Epithelial cell of proximal tubule (primary cell): ENCODE data around the gene DNAJC28. TPM values are rescaled to one million over a fixed set of nuclear protein-coding genes. Genes with fewer than 3 reads are reported as not detected.
"Not testable (repeated sequence)": the region's sequence is repeated elsewhere in the genome, so short reads cannot be mapped to it uniquely, and the experiment has no call there.

Experiments used
- DNase-seq: peaks from one replicate; pipeline ENCODE4 v3.0.0-alpha.2; 2011; ENCODE audit warnings: low read depth
- H3K4me3 ChIP-seq: 2 replicates; pipeline ENCODE4 v1.5.1; 2011; ENCODE audit warnings: low read depth, mild to moderate bottlenecking, low read length
- CTCF ChIP-seq: conservative IDR thresholded peaks from 2 replicates; pipeline ENCODE4 v1.5.1; 2012; ENCODE audit warnings: low read depth, mild to moderate bottlenecking, low read length
- total RNA-seq: library from RNA; depleted of rRNA; stranded (reverse); fragments of >200 nt; gene quantifications from 2 replicates; pipeline ENCODE4 v1.2.3, GENCODE V29; 2015

Gene DNAJC28
- total RNA-seq, 1 donor from 2014 or later, result 0.92 TPM

DNA sequence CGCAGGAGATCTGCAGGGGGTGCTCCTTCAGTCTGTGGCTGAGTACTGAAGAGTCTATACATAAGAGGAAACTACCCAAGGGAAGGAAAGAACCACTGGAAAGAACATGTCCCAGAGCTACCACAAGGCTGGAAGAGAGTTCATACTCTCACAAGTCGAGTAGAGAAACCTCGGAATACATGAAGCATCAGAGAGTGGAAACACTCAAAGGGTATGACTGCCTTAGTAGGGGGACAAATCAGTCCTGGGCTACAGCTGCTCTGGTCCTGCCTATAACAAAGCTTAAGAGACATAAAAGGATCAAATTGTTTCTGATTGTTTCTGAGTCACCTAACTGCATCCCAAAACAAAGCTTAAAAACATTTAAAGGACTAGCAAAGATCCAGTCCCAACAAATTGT is 39.2 kb downstream of the DNAJC28 start:
- no peak for TF ChIP-seq CTCF
- no peak for DNase-seq

GRCh38 chr21:33451634-33452071 is 39.9 kb downstream of the DNAJC28 start:
- no peak overlapping the region for H3K4me3 ChIP-seq
- no peak for DNase-seq
- no peak for TF ChIP-seq CTCF

More for the DNA sequence above, 39.2 kb downstream of the DNAJC28 start:
- H3K4me3 ChIP-seq, result no peak overlapping the region

DNA sequence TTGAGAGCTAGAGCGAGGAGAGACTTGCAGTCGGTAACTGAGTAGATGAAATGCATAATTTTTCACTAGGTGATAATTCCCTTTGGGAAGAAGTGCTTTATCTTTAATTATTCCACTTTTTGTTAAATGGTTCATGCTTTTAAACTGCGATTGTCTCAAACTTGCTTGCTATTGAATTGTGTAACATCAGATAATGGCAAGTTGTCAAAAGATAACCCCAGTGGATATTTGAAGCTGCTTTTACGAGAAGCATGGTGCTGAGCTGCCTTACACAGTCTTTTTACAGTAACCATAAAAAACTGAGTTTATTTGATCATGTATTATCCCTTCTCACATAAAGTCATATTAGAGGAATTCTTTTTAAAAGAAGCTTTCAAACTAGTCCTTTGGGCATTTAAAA is 41.9 kb downstream of the DNAJC28 start:
- DNase-seq, result no peak
- TF ChIP-seq CTCF, result no peak
- no peak overlapping the region for H3K4me3 ChIP-seq

- DNase-seq, H3K4me3 ChIP-seq: not testable (repeated sequence)
These were observed 44.9 kb downstream of the DNAJC28 start for GRCh38 chr21:33446620-33447019.

- DNase-seq, result no peak
- H3K4me3 ChIP-seq, result no peak overlapping the region
- TF ChIP-seq CTCF, result no peak
These were observed 47.0 kb downstream of the DNAJC28 start for GRCh38 chr21:33444499-33444898.

DNA sequence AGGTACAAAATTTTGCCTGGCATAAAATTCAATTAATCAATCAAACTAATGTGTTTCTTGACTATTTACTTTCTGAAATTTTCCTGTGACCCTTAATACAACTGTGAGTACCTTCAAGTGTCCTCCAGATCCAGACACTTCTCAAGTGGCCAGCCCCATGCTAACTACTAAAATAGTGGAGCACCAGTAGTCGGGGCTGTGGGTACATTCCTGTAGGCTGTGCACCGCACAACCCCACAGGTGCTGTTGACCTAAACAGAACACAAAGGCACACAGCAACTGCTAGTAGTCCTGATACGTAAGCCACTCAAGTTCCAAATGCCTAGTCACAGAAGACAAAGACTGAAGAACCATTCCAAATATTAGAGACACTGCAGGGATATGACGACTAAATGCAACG is 48.3 kb downstream of the DNAJC28 start:
- H3K4me3 ChIP-seq, result no peak overlapping the region
- no peak for DNase-seq
- TF ChIP-seq CTCF, result no peak

DNA sequence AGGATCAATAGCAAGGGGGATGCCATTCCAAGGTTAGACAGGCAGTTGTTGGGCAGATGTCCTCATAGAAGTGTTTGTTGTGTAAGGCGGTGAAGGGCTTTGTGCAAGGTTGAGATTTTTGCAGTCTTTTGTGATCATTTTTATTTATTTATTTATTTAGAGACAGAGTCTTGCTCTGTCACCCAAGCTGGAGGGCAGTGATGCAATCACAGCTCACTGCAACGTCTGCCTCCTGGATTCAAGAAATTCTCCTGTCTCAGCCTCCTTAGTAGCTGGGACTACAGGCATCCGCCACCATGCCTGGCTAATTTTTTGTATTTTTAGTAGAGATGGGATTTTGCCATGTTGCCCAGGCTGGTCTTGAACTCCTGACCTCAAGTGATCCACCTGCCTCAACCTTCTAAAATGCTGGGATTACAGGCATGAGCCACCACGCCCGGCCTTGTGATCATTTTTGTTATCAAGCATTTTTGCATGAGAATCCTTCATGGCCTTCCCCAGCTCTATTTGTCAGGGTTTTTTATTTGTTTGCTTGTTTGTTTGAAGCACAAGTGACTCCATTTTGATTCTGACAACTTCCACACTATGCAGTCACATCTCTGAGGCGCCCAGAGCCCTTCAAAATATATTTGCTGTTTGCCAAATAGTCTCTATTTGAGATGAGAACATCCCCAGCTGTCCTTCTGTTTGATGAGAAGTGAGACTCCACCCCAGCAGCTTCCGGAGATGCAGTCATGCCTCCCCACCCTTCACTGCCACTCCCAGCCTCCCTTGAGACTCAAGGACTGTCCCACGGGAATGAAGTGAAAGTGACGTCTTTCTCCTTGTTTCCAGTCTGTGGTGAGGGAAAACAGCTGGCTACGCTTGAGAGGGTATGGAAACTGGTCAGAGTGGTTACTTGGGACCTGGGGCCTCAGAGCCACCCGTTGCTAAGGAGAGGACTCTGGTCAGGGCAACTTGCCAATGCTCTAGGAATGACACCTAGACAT is 49.7 kb downstream of the DNAJC28 start:
- DNase-seq, result peak; percentile 77

More for the DNA sequence above, 49.7 kb downstream of the DNAJC28 start:
- no peak overlapping the region for H3K4me3 ChIP-seq
- TF ChIP-seq CTCF, result no peak

Other genes with a start within 250 kb of the DNAJC28 start
- 11.0 and 16.7 TPM in 2 replicates for gene IL10RB, start 225.3 kb downstream of the DNAJC28 start, total RNA-seq
- 8.6 and 8.8 TPM in 2 replicates for gene IFNAR1, start 166.7 kb downstream of the DNAJC28 start, total RNA-seq
- 59.9 and 64.5 TPM in 2 replicates for gene IFNGR2, start 88.3 kb downstream of the DNAJC28 start, total RNA-seq
- gene TMEM50B, start 11.7 kb downstream of the DNAJC28 start, total RNA-seq, result 22.2 and 39.8 TPM in 2 replicates
- gene GART, start 50.4 kb upstream of the DNAJC28 start, total RNA-seq, result 79.2 and 150 TPM in 2 replicates
- gene SON, start 51.3 kb upstream of the DNAJC28 start, total RNA-seq, result 176 and 230 TPM in 2 replicates
- gene DONSON, start 97.0 kb upstream of the DNAJC28 start, total RNA-seq, result 41.4 and 55.2 TPM in 2 replicates
- gene CRYZL1, start 150.0 kb upstream of the DNAJC28 start, total RNA-seq, result 15.5 and 27.2 TPM in 2 replicates
- gene ITSN1, start 150.8 kb upstream of the DNAJC28 start, total RNA-seq, result 24.5 and 30.3 TPM in 2 replicates